NCI-H1436 (cell line): ENCODE data around the gene ARMH3.
A peak's percentile ranks its signal among the peaks of the same experiment; 100 is the strongest.

Source experiments
- DNase-seq: peaks from one replicate; lab custom pipeline; 2025; lab: John Stamatoyannopoulos, UW

ARMH3 gene

GRCh38 chr10:101895781-101896180, 160.2 kb downstream of the ARMH3 start:
- DNase-seq, result no peak

- no peak for DNase-seq
Observed at GRCh38 chr10:101894742-101895141, 161.2 kb downstream of the ARMH3 start.

DNA sequence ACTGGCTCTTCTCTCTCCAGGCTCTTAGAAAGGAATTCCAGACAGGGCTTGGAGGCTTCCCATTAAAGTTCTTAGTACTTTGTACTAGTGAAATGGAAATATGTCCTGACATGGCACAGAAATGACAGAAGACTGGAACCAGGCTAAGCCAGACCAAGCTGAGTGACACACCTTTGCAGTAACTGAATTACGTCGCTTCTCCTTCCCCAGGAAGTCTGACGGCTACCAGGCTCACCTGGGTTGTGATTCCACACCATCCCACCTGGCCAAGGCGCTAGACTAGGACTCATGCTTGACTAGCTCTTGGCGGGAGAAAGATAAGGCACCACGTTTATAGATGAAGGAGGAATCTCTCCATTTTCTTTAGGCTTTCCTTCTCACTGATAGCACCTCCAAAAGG, 161.7 kb downstream of the ARMH3 start:
- no peak for DNase-seq

DNA sequence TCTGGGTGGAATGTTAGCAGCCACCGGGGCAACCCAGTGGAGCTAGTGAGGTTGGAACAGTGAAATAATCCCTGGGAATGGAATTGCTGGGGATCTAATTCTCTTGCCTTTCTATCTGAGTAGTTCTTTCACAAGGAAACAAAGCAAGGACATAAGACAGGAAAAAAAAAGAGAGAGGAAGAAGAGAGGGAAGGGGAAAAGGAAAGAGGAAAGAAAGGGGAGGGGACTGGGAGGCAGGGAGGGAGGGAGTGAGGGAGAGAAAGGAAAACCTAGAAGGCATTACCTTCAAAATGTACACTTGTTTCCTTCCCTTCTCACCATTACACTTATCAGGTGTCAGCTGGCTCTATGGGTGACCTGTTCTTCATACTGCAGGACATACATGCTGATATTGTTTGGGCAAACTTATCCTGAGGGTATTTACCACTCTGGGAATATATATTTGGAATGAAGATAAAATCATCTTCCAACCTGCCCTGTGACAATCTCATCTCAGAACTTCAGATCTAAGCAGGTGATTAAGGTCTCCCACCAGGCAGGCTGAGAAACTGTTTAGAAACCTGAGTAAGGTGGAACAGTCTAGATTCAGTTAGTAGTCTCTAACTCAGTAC, 162.4 kb downstream of the ARMH3 start:
- DNase-seq, result no peak

DNA sequence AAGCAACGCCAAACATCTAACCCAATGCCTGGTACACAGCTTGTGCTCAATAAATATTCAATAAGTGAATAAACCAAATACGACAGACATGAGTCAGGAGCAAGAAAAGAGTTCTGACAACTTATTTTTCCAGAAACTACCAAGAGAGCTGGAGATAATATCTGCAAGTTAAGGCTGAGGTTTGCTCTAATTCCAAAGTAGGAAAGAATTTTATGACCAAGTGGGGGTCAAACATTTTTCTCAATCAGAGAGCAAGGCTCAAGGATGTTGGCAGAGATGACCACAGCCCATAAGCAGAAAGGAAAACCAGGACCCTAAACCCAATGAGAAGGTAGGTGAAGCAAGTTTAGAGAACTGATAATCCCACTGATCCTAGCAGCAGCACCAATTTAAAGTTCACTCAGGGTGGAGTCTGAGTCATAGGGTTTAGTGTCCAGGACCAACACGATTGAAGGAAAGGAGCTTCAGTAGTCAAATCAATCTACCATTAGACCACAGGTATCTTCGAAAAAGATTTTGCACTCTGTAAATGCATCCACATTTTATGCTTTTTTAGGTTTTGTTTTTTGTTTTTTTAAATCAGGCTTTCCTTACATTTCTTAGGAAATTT, 163.1 kb downstream of the ARMH3 start:
- no peak for DNase-seq

DNA sequence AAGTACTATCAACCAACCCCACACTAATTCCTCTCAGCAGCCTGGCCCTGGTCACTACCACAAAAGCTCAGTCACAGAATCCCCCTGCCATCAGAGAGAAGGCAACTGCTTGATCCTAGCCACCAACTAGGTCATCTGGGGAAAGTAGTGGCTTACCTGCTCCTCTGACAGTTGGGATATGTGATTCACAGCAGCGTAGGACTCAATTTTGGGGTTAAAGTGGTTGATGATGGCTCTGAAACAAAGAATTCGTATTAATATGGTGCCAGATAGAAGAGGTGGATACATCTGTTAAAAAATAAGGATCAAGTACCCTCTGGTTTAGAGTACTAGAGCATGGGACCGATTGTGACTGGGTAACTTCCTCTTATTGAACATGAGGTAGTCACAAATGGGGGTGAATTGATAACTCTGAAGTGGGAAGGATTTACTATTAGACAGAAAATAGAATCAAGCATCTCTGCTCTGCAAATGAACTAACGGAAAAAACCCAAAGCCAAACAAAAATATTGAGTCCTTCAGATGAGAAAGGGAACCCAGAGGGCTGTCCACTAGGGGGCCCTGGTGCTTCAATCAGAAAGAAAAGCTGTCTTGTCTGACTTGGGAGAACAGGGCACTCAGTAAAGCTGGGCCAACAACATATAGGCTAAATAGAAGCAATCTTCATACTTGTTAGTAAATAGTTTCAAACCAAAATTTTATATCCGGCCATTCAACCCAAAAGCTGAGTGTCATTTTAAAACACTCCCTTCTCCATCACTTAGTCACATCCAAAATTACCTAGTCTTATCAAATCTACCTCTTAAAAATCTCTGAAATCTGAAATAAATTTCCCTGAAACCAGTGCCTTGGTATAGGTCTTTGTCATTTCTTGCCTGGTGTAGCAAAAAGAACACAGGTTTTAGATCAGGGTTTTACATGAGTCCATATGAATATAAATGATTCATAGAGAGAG, 166.4 kb downstream of the ARMH3 start:
- peak; percentile 58 for DNase-seq

GRCh38 chr10:101888251-101888949, 167.6 kb downstream of the ARMH3 start:
- DNase-seq, result no peak

GRCh38 chr10:101887775-101888174, 168.2 kb downstream of the ARMH3 start:
- DNase-seq, result no peak

GRCh38 chr10:101886521-101887312, 169.3 kb downstream of the ARMH3 start:
- no peak for DNase-seq

DNA sequence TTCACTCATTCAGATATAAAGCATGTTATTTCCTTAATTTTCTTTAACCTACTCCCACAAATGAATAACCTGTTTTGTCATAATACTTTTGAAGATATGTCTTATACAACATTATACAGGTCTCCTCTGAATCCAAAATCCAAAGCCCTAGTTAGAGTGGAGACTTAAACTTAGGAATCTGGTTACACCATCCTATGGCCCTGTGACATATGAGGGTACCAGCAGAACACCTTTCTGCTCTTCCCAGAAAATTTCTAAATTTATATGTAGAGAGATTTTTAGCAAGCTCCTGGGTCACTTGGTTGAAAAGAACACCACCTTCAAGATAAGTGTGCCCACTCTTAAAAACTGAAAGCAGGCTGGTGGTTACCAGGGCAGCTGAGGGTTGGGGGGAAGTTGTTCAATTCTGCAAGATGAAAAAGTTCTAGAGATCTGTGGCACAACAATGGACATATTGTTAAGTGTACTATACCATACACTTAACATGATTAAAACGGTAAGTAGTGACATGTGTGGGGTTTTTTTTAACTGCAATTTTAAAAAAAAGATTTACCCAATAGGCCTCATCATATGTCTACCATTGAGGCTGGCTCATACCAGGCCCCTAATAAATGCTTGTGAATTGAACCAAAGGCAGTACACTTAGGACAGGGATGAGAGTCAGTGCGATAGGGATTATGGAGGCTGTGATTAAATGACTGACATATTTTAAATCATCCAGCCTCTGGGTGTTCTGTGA, 174.8 kb downstream of the ARMH3 start:
- no peak for DNase-seq

DNA sequence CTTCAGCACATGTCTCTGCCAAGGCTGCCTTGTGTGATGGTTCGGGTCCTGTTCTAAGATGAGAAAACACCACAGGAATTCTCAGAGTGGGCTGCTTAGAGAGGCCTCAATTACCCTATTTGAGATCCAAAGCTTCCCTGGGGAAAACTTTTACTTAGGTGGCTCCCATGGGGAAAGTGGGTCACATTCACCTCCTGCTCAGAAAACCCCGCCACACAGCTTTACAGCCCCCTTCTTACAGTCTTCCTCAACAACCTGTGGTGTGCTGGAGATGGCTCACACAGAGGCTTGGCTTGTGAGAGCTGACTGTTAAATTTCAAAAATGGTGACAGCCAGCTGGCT, 175.8 kb downstream of the ARMH3 start:
- no peak for DNase-seq

DNA sequence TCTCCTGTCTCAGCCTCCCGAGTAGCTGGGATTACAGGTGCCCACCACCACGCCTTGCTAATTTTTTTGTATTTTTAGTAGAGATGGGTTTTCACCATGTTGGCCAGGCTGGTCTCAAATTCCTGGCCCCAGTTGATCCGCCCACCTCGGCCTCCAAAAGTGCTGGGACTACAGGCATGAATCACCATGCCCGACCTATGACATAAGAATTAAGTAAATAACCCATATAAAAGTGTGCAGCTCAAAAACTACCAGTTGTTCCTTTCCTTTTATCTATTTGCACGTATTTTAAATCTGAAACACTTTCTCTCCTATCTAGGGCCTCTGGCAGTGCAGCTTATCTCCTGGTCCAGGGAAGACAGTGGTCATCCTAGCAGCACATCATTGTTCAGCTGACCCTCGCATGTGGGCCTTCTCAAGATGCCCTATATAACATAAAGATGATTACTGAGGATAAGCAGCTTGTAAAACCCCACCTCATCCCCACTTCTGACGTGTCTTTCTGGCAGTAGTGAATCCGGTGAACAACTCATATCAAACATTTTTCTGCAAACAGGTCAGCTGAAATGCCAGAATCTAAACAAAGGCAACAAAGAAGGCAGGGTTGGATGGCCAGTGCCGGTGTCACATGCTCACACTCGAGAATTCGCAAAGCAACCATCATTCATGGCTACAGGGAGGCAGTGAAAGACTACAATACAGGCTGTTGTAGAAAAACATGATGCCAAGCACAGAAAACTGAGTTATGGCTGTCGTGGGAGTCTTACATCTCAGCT, 176.3 kb downstream of the ARMH3 start:
- no peak for DNase-seq

DNA sequence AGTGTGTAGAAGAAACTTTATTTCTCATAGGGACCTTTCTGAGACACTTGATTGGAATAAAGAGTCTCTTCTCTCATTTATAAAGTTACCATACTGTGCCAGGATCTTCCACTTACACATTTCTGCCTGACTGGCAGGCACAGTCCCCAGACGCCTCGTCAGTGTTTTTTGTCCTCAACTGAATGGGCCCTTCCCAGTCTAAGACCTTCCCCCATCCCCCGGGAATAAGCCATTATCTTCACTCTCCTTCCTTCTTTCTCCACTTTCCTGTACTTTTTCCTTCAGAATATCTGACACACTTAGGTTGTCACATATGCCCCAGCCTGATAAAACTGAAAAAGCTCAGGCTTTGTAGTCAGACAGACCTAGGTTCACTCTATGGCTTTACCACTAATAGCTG, 177.1 kb downstream of the ARMH3 start:
- DNase-seq, result no peak

GRCh38 chr10:101875068-101875688, 180.8 kb downstream of the ARMH3 start:
- DNase-seq, result no peak

DNA sequence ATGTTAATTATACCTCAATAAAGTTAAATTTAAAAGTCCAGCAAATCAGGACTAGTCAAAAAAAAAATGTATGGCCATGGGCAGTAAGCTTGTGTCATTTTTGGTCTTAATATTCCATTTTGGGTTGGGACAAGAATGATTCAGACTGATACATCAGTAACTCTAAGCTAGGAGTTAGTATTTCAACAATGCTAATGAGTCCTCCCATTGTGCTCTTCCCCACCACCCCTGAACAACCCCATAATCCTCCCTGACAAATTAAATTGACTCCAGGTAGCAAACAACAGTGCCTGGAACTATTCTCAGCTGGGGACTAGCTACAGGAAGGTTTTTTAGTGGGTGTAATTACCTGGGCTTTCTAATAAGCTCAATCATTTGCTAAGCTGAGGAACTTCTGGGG, 181.7 kb downstream of the ARMH3 start:
- no peak for DNase-seq

DNA sequence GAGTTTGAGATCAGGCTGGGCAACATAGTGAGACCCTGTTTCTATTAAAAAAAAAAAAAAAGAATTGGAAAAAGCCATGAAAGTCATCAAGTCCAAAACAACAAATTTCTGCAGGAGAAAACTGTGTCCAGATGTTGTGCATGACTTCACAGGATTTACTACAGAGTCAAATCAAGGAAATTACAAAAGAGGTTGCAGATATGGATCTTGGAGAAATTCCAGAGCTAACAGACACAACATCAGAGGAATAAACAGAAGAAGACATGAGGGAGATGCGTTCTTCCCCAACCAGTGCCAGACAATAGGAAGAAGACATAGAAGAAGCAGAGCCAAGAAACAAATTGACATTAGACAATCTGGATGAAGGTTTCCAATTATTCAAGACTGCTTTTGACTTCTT, 188.0 kb downstream of the ARMH3 start:
- no peak for DNase-seq

DNA sequence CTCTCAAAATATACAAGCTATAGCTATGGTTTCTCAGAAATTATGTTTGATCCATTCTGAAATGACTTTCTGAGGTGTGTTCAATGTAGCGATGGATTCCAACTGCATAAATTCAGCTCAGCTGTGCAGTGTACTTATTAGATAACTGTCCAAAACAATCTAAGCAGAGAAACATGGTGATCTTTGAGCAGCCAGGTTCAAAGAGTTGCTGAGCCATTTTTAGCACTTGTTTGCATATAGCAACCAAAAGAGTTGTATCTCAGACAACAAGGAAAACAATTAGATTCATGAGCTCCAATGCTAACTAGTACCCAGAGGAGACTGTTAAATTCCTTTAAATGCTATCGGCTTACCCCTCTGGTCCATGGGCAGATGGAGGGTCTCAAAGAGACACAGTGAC, 196.4 kb downstream of the ARMH3 start:
- no peak for DNase-seq

DNA sequence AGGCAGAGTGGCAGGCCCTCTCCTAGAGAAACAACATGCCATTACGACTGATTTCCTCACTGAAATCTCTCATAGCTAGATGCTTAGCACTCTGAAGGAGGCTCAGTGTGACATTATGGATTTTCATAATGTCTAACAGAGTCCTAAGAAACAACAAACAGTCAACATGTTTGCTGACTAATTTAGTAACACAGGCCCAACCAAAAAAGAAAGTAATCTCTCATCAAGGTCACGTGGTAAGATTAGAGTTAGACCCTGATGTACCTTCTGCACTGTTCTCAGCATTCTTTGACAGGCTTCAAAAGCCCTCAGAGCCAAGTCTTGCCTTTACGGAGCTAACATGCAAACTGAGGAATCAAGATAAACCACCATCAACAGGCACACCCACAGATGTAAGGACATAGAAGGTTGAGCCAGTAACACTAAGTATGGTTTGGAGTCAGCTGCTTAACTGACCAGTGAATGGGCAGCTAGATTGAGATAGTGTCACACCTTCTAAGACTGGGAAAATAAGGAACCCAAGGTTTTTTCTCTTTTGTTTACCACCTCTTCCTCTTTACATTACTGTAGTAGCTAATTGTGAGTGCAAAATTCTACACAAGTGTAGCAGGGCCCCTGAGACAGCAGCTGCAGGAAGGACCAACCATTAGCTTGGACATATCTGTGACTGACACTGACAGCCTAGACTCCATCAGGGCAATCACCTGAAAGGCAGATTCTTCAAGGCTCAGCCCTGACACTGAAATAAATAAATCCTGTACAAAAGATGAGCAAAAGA, 197.1 kb downstream of the ARMH3 start:
- DNase-seq, result no peak
